HG02623 (cell line): Measurements from ENCODE around the gene CISD1.

Source experiments
- ATAC-seq: cut with Tn5 transposase; IDR thresholded peaks from one replicate; pipeline ENCODE4 v1.9.1; 2021; ENCODE audit warnings: moderate library complexity; ENCODE audit not compliant: unreplicated experiment

Gene CISD1

DNA sequence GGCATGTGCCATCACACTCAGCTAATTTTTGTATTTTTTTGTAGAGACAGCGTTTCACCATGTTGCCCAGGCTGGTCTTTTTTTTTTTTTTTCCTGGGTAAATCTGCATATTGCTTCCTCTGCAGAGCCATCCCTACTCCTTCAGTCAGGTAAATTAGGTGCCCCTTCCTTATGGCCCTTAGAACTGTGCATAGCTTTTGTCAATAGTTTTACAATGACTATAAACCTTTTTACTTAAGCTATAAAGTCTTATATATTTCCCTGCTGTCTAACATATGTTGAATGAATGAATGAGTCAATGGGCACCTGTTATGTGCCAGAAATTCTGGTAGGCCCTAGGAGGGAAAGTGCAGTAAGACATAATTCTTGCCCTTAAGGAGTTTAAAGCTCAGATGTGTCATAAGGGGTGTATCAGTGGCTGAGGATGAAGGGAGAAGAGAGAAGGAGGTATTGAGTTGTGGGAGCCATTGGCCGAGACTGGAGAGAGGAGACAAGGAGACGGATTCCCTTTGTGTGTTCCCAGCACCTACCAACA, 35.2 kb downstream of the CISD1 start:
- ATAC-seq = no peak

DNA sequence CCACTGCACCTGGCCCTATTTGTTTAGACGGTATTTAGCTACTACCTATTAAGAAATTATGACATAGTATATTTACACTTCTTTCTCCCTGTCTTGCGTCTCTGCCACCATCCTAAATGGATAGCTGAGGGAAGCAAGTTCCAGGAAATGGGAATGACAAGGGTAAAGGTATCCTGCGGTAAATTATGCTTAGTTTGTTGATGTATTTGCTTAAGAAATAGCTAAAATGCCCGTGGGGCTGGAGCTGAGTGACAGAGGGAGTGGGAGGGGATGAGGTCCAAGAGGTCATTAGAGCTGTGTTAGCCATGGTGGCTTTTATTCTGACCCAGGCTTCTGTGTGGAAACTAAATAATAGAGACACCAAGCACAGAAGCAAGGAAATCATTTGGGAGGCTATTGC, 36.9 kb downstream of the CISD1 start:
- no peak for ATAC-seq

DNA sequence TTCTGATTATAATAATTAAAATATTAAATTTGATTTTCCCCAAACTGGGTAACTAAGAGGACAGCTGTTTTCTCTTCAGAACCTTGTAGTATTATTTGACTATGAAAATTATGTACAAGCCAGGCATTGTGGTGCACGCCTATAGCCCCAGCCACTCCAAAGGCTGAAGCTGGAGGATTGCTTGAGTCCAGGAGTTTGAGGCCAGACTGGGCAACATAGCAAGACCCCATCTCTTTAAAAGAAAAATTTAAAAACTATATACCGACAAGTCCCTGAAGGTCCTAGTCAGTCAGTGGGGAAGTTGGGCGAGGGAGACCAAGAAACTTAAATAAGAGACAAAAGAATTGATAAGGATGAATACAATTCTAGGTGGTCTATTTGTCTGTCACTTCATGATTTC, 38.7 kb downstream of the CISD1 start:
- no peak for ATAC-seq

DNA sequence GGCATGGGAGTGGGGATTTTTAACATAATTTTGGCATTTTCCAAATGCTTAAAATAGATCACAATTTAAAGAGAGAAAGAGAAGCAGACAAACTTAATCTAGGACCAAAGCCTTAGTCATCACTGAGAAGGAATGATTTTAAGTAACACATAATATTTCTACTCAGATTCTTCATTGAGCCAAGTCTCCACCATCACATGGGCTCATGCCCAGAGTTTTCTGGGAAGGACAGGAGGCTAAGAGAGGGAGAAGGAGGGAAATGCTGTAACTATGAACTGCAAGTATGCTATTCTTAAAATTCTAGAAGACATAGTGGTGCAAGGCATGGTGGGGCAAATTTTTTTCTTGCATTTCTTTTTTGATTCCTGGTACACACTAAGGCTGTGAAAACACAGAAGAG, 42.1 kb downstream of the CISD1 start:
- no peak for ATAC-seq

DNA sequence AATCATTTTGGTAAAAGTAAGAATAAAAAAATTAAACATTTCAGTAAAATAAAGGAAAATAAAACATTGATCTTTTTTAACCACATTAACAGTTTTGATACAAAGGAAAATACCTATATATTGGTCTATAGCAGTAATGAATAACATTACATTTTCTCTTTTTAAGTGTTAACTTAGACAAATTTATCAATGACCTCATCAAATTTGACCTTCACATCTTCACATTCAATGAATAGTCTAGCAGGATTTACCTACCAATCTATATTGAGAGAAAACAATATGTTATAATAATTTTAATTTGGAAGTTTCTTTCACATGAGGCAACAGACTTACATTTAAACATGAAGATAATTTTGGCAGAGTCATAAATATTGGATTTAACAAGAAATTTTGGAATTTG, 47.9 kb downstream of the CISD1 start:
- no peak for ATAC-seq

DNA sequence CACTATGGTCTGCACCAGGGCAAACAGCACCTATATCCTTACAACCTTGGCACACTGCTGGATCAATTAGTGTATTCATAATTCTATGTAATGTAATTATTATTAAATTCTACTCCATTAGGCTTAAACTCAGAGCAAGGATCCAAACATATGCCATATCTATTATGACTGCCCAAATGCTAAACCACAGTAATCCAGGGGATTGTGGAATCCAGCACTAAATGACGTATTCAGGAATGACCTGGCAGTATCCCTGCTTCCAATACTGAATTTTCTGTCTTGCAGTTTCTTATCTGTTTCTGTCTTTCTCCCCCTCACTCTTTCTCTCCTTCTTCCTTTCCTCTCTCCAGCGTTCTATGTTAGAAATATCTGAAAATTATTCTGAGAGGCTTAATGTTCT, 49.4 kb downstream of the CISD1 start:
- no peak for ATAC-seq

DNA sequence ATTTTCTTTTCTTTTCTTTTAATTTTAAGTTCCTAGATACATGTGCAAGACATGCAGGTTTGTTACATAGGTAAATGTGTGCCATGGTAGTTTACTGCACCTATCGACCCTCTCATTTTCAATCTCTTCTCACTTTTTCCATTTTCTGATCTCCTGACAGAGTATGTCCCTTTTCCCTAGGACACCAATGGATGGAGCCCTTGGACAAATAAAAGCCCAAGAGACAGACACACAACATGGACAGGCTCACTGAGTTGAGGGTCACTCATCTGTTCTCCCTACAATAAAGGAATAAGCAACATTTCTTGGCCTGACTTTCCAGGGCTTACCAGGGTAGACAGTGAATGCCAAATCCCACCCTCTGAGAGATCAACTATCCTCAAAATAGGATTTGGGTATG, 50.6 kb downstream of the CISD1 start:
- ATAC-seq = no peak

DNA sequence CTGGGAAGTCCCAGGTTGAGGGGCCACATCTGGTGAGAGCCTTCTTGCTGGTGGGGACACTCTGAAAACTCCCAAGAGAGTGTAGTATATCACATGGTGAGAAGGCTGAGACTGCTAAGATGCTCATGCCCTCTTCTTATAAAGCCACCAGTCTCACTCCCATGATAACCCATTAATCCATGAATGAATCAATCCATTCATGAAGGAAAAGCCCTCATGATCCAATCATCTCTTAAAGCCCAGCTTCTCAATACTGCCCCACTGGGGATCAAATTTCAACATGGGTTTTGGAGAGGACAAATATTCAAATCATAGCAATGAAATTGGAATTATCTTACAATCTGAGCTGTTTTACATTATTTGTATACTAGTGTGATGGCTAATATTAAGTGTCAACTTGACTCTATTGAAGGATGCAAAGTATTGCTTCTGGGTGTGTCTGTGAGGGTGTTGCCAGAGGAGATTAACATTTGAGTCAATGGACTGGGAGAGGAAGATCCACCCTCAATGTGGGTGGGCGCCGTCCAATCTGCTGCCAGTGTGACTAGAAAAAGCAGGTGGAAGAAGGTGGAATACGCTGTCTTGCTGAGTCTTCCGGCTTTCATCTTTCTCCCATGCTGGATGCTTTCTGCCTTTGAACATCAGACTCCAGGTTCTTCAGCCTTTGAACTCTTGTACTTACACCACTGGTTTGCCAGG, 51.5 kb downstream of the CISD1 start:
- ATAC-seq = no peak

DNA sequence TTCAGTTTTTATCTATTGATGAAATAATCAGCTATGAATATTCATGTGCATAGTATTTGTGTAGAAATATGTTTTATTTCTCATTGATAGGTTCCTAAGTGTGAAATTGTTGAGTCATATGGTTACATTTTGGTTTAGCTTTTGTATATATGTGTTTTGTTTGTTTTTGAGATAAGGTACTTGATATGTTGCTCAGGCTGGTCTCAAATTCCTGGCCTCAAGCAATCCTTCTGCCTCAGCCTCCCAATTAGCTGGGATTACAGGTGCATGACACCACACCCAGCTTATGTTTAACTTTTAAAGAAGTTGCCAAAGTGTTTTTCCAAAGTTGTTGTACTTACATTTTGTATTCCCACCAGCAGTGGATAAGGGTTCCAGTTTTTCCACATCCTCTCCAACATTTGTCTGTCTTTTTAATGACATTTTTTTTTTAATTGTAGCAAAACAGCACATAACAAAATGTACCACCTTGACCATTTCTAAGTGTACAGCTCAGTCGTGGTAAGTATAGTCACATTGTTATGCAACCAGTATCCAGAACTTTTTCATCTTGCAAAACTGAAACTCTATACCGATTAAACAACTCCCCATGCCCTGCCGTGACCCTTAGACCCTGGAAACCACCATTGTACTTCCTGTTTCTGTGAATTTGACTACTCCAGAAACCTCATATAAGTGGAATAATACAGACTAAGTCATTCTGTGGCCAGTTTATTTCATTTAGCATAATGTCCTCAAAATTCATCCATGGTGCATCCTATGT, 53.3 kb downstream of the CISD1 start:
- ATAC-seq = peak; percentile 84

DNA sequence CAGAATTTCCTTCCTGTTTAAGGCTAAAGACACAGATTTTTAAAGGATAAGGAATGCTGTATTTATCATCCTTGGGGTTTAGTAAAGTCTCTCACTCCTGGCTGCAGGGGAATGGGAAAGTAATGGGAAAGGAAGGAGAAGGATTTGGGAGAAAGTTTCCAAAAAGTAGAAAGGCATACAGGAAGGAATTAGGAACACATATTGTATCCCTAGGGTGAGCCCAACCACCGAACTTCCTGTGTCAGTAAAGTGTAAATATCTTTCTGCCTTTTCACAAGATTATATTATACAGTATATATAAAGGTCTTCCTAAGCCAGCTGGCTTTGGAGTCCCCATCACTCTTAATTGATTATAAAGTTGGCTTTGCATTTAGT, 53.9 kb downstream of the CISD1 start:
- ATAC-seq = no peak

DNA sequence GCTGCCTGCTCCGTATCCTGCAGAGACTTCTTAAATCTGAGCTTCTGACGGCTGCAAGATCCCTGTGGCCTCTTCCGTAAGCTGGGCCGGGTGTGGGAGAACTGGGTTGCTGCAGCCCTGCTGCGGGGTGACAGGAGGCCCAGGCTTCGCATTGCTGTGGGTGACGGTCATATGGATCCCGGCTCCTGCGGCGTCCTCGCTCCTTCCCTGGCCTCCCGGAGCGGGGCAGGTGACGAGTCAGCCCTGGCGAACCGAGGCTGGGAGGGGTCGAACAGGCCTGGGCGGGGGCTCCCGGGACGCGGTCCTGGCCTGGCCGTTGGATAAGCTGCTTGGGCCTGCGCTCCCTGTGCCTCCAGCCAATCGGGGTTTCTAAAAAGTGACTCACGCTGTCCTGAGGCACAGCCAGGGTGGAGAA, 58.0 kb downstream of the CISD1 start:
- no peak for ATAC-seq

DNA sequence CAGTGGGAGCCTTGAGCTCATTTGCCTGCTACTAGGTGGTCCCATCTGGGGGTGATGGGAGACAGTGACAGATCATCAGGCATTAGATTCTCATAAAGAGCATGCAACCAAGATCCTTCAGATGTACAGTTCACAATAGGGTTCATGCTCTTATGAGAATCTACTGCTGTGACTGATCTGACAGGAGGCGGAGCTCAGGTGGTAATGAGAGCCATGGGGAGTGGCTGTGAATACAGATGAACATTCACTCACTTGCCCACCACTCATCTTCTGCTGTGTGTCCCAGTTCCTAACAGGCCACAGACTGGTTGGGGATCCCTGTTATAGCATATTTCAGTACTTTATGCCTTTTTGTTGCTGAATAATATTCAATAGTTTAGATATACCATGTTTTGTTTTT, 59.3 kb downstream of the CISD1 start:
- no peak for ATAC-seq

DNA sequence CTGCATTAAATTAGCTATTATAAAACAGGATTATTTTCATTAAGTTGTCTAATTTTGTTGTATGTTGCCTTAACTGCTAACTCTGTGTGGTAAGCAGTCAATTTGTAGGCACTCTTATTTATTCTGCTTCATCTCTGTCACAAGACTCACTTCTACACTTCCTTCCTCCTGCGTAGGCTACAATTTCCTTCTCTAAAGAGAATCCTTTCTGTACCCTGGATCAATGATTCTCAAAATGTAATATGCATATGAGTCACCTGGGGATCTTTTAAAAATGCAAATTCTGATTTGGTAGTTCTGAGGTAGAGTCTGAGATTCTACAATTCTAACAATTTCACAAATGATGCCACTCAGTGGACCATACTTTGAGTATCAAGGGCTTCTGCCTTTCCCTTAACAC, 61.5 kb downstream of the CISD1 start:
- no peak for ATAC-seq

DNA sequence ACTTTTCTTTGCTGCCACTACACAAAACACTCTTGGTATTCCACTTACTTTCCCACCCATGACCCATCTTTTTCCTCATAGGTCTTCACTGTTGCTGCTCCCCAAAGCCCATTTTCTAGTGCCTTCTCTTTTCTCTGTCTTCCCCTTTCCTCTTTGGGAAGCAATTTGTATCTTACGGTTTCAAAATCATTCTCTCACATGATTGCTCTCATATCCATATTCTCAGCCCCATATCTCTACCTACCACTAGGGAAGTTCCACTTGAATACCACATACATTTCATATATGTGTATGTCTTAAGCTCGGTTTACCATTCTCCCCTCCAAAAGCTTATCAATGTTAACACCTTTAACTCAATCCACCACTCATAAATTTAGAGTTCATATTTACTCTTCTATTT, 62.7 kb downstream of the CISD1 start:
- ATAC-seq = no peak

DNA sequence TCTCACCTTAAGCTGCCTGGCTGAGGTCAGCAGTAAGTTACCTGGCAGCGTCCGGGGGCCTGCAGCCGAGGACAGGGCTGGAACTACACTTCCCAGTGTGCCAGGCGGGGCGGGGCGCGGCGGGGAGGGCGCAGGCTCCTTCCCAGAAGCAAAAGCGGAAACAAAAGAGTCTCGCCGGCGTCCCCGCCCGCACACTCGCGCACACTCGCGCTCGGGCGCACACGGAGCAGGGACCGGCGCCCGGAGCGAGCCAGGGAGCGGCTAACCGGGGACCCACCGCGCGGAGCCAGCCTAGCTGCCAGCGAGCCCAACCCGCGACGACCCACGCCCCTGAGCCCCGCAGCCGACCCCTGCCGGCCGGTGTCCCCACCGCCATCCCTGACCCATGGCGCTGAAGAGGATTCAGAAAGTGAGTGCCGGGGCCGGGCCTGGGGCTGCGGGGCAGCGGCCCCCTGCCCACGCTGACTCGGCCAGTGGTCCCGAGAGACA, 65.9 kb downstream of the CISD1 start, which contains the start of gene UBE2D1:
UBE2D1 (plus strand) TSS at position 190 of the 489 bp plus-strand sequence; CDS start at position 386, 196 bp downstream.
- peak; percentile 97 for ATAC-seq

DNA sequence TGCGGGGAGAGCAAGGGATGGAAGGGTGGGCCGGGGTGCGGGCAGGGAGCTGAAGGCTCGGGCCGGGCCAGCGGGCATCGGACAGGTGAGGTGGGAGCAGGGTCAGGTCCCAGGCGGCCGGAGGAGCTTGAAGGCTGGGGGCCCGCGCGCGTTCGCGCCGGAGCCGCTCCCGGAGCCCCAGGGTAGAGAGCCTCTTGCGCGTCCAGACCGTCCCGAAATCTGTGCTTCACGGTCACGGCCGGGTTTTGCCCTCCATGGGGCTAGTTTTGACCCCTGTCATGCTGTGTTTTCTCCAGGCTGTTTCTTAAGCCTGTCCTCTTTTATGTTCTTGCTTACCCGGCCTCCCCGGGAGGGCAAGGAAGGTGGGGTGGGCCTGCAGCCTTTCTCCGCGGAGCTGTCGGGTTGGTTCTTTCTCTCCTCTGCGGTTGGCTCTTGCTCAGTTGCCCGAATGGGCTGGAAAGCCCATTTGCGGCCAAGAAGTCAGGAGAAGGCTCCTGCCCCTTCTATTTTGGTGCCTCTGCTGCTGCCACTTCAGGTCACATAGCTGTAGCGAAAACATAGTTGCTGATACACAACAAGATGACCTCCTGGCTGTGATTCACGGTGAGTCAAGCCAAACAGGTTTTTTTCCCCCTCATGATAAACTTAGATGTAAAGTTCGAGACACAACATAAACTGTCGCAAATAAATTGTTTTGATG, 66.5 kb downstream of the CISD1 start:
- ATAC-seq = peak; percentile 35

DNA sequence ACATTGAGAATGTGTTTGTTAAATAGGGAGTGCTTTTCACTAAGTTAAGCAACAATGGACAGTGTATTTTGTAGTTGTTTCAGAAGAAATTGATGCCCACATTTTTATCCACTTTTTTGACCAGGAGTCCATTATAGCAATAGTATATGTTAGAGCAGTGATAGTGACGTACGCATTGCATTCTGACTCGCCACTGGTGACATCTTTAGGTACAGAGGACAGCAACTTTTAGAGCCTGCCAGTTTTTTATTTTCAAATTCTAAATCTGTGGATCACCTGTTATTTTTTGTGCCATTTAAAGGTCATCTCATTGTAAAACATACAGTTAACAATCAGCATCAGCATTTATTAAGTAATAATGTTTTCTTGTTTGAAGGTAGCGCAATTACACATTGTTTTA, 67.3 kb downstream of the CISD1 start:
- ATAC-seq = no peak
